Cardiac ventricle fibroblast (primary cell): Measurements from ENCODE around the gene LAMB2. TPM values are rescaled to one million over a fixed set of nuclear protein-coding genes. Genes with fewer than 3 reads are reported as not detected.

Experiments
- total RNA-seq: library from RNA; depleted of rRNA; stranded (reverse); fragments of >200 nt; gene quantifications from 2 replicates; pipeline ENCODE4 v1.2.3, GENCODE V29; 2015

LAMB2 gene
- total RNA-seq: 692 and 725 TPM in 2 replicates

DNA sequence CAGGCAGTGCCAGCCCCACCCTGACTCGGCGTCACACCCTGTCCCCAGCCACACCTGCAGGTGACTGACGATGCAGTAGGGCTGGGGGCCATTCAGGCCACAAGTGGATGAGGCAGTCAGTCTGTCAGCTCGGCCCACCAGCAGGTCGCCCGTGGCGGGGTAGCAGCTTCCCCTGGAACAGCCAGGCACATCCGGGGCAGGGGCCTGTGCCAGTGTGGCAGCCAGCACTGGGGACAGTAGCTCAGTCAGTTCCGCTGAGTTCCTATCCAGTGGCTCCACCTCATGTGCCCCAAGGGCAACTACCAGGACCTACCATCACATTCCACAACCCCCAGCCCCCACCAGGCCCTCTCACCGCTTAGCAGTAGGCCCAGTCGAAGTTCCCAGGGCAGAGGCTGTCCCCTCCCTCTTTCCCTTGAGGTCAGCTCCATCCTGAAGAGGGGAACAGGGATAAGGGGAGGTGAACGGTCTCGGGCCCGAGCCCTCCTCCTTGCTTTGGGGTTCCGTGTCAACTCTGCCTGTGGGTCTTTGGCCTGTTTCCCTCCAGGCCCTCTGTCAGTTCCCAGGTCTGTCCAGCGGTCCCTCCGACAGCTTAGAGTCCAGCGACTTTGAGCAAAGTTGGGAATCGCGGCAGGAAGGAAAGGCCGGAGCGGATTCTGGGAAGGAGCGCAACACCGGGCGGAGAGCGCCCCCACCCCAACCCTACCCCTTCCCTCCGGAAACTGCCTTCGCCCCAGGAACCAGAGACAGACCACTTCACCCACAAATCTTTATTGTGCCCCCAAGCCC lies at the start of gene LAMB2:
LAMB2 (minus strand) TSS at position 614 of the 789 bp plus-strand sequence; CDS start at position 431, 183 bp downstream.

DNA sequence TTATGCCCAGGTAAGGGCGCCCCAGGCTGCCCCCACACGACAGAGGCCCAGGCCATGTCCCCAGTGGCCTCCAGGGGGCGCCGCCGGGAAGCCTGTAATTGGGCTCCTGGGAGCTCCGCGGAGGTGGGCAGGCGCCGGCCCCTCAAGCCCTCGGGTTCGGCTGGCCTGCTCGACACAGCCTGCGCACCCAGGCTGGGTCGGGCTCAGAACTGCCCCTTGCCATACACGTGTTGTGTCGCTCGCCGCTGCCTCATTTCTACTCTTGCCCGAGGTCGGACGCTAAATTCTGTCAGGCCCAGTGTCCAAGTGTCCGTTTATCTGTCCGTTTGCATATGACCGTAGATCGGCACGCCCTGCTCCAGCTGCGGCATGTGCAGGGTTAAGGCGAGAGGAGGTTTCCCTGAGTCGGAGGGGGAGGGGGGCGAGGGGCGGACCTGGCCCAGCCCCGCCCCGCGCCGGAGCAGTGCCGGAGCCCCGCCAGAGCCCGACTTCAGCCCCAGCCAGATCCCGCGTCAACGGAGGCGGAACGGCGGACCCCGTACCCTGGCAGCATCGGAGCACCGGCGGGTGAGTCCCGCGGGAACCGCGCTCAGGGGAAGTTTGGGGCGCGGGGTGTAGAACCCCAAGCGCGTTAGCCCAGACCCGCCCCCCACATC lies 38.4 kb upstream of the LAMB2 start, which contains the start of gene KLHDC8B:
KLHDC8B (plus strand) TSS at position 480 of the 656 bp plus-strand sequence. CDS start 1,172 bp downstream, outside the sequence.

DNA sequence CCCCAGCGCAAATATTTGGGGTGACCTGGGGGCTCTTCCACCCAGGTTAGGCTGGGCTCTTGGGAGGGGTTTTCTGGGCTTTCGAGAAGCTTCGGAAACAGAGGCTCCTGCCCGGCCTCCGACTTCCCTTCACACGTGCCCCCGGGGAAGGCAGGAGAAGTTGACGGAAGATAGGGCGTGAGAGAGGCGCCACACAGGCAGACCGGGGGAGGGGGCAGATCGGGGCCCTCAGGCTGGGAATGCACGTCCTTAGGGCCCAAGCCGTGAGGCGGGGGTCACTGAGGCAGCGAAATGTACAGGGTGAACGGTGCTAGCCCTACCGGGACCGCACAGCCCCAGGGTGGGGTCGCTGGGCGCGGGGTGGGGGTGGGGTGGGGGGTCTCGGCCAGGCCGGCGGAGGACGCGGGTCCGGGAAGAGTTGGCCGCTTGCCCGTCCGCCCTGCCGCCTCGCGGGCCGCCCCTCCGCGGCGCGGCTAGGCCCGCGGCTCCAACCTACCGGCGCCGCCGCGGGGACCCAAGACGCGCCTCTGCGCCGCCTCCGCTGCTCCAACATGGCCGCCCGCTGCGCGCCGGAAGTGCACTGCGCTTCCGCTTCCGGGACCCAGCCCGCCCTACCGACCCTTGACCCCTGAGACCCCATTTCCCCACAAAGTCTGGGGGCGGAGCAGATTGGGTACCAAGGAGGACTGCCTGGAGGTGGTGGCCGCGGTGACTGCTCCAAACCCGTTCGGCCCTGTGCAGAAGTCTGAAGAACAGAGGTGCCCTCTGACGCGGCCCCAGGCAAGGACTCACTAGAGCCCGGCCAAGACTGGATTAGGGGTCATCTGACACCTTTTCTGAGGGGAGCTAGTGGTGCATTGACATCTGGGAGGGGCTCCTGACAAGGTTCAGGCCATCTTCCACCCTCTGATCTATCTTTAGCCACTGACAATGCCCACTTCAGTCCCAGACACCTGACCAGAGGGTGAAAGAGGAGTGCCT lies 33.2 kb upstream of the LAMB2 start, which contains the start of gene CCDC71:
CCDC71 (minus strand) TSS at position 561 of the 981 bp plus-strand sequence. CDS start 2,123 bp downstream, outside the sequence.

DNA sequence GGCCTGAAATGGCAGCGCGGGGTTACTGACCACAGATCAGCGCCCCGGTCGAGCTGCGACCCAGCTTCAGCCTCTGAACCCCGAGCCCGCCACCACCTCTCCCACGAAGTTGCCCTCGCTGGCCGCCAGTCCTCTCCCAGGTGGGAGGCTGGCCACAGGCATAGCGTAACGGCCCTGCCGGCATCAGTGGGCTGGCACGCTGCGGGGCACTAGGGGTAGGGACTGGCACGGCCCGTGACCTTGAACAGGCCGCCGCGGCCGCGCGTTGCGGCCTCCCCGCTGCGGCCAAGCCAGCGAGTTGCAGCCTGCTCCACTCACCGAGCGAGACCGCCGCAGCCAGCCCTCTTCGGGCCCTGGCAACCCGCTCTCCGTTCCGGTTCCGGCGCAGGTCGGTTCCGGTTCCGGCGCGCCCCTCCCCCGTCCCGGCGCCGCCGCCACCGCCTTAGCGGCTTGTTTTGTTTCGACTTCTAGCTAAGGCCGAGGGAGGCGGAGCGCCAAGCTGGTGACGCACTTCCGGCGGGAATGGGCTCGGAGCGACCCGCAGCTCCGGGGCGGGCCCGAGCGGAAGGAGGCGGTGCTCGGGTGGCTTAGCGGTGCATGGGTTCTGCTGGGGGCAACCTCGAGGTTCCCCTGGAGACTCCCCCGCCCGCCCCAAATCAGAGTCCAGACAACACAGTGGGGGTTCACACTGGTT lies 12.3 kb downstream of the LAMB2 start, which contains the start of gene USP19:
USP19 (minus strand) TSS at position 386 of the 694 bp plus-strand sequence. CDS start 1,678 bp downstream, outside the sequence.

DNA sequence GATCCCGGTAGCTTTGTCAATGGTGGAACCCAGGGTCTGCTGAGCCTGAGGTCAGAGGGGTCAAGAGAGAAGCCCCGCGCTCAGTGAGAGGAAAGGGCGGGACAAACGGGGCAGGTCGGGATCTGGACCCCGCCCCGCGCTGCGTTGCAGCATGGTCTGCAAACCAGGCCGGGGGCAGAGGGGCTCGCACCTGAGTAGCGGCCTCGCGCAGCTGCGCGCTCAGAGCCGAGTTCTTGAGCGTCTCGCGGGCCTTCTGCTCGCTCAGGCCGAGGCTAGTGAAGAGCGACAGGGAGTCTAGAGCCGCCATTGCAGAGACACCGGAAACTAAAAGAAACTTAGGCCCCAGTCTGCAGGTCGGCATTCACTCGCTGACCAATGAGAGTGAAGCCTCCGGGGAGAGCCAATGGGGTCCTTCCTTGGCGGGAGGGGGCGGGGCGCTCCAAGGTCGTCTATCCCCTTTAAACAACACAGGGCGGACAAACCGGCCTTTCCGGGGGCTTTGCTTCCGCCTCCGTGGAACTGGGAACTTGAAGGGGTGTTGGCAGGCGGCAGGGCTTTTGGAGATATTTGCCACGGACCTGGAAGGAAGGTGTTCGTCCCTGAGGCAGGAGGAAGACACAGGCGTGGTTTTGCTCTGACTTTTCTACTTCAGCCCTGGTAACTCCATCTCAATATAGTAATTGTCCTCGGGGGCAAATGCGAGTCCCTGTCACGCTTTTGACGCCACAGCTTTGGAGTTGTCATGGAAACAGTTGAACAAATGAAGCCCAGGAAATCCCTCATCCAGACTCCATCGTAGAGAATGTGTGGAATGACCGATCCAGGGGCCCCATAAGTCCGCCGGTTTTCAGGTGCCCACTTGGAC lies 28.2 kb downstream of the LAMB2 start, which contains the start of gene QARS1:
QARS1 (minus strand) TSS at position 331 of the 865 bp plus-strand sequence; CDS start at position 307, 24 bp downstream.

DNA sequence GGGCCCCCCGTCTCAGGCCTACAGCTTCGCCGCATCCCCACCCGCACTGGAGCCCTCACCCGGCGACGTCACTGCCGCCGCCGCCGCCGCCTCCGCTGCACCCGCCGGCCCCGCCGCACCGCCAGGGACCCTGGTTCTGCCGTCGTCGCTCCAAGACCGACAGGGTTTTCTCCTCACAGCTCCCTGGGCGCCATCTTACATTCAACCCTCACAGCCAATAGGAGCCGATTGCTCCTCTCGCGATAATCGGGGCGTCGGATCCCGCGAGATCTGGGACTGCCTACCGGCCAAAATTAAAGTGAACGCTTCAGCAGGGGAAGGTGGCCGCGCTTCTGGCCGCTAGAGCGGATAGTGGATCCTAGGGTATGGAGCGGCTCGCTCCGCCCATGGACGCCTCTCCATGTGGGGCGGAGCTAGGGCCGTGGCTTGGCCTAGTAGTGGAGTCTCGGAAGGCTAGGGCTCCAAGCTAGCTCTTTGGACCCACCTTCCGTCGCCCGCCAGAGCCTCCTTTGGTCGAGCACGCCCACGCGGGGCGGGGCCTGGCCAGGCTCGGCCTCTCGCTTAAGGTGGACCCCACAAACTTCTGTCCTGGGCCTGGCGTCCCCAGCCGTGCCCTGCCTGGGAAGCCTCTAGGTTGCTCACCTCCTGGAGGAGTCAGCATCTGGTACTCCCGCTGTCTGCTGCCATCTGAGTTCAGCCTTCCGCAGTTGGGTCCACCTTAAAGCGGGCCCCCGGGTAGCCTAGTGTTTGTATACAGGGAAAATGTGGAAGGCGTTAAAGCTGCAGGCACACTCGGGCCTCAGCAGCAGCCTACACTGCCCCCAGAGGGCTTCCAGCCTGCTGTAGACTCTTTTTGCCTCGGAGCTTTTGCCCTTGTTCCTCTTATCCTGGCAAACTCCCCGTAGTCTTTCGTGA lies 38.7 kb downstream of the LAMB2 start, which contains the start of gene QRICH1:
QRICH1 (minus strand) TSS at position 219 of the 915 bp plus-strand sequence. CDS start 17,054 bp downstream, outside the sequence.

Other genes starting within 250 kb of the LAMB2 start
- gene SLC25A20, start 234.2 kb downstream of the LAMB2 start, total RNA-seq: 15.5 and 16.7 TPM in 2 replicates
- 33.6 and 41.9 TPM in 2 replicates for gene ARIH2, start 214.2 kb downstream of the LAMB2 start, total RNA-seq
- gene P4HTM, start 142.8 kb downstream of the LAMB2 start, total RNA-seq: 23.0 and 27.6 TPM in 2 replicates
- 70.8 and 72.8 TPM in 2 replicates for gene WDR6, start 125.7 kb downstream of the LAMB2 start, total RNA-seq
- 38.5 and 40.8 TPM in 2 replicates for gene DALRD3, start 114.5 kb downstream of the LAMB2 start, total RNA-seq
- 48.8 and 52.8 TPM in 2 replicates for gene NDUFAF3, start 110.9 kb downstream of the LAMB2 start, total RNA-seq
- 267 and 271 TPM in 2 replicates for gene IMPDH2, start 103.7 kb downstream of the LAMB2 start, total RNA-seq
- gene QRICH1, start 39.0 kb downstream of the LAMB2 start, total RNA-seq: 41.1 and 45.7 TPM in 2 replicates
- gene QARS1, start 28.3 kb downstream of the LAMB2 start, total RNA-seq: 191 and 207 TPM in 2 replicates
- gene USP19, start 12.2 kb downstream of the LAMB2 start, total RNA-seq: 36.4 and 37.6 TPM in 2 replicates
- gene CCDC71, start 33.3 kb upstream of the LAMB2 start, total RNA-seq: 24.3 and 27.9 TPM in 2 replicates
- 19.4 and 19.7 TPM in 2 replicates for gene KLHDC8B, start 38.5 kb upstream of the LAMB2 start, total RNA-seq
- gene C3orf62, start 144.2 kb upstream of the LAMB2 start, total RNA-seq: 0.75 and 1.1 TPM in 2 replicates
- 13.8 and 16.8 TPM in 2 replicates for gene USP4, start 207.0 kb upstream of the LAMB2 start, total RNA-seq
- 286 and 311 TPM in 2 replicates for gene GPX1, start 225.3 kb upstream of the LAMB2 start, total RNA-seq